ENCODE data around the gene GPX2. TPM values are rescaled to one million over a fixed set of nuclear protein-coding genes. Genes with fewer than 3 reads are reported as not detected.
A peak's percentile ranks its signal among the peaks of the same experiment; 100 is the strongest.

GPX2 gene
- total and polyA plus RNA-seq, 10 of the 15 experiments (the other 5 are each of a cell fraction or from before 2014, with no cell fraction given): not detected

DNA sequence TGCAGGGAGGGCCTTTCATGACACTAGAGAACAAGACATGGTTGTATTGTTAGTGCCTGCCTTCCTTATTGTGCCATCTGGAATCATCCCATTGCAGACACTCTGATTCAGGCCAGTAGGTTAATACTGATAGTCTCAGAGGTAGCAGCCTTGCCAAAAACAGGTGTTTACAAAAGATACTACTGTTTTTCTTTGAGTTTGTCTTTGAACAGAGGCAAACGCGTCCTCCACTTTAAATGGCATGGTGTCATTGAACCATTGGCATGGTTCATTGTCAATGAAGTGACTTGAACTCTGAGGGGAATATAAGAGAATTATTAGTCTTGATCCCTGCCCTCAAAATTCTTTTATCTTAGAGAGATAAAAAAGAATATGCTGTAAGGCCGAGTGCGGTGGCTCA is 48.4 kb upstream of the GPX2 start:
- no peak overlapping the region; the same call in 1 of the 2 replicates for H3K27ac ChIP-seq (ENCODE audit: control insufficient read depth, insufficient read depth)
- H2AFZ ChIP-seq (ENCODE audit: control insufficient read depth, low read depth, low read length): no peak overlapping the region
- 96% methylated on average over 4 of the region's 4 CpGs for WGBS (ENCODE audit: insufficient coverage, insufficient replicate concordance, low lambda C conversion rate, missing lambda C conversion rate)
- no peak overlapping the region for H3K9ac ChIP-seq (ENCODE audit: control insufficient read depth, insufficient read depth, low read length)
- H3K36me3 ChIP-seq (ENCODE audit: control insufficient read depth in 2 of 2, insufficient read depth in 2 of 2, low read length in 1 of 2): no peaks in the 10 kb centered on the region
- POLR2A ChIA-PET: interaction anchor here (1.0 kb wide), 1 partner anchor 12 kb away, joined by 3 read pairs; no protein-coding TSS in a partner anchor
- H3K4me2 ChIP-seq (ENCODE audit: control insufficient read depth, insufficient read depth): peak overlapping the region; percentile 68; the same call in 1 of the 2 replicates
- H3K4me1 ChIP-seq (ENCODE audit: control insufficient read depth, insufficient read depth, low read length): peaks cover 38% of the 10 kb centered on the region
- FAIRE-seq (no peak), DNase-seq (ENCODE audit: low read depth, low spot score) (no peak), ATAC-seq (no peak)
- no peaks in the 10 kb centered on the region for H3K27me3 ChIP-seq (replicated peaks in 1 of 2; ENCODE audit: control insufficient read depth in 2 of 2, insufficient read depth in 2 of 2, low read length in 1 of 2)
- H3K79me2 ChIP-seq (ENCODE audit: control insufficient read depth, insufficient read depth, low read length): peaks cover 70% of the 10 kb centered on the region
- RAD21 ChIA-PET (ENCODE audit: unreplicated experiment): interaction anchor here (2.8 kb wide), 1 partner anchor 29 kb away, joined by 17 read pairs; no protein-coding TSS in a partner anchor
- SMC1A ChIA-PET (ENCODE audit: uncharacterized antibody, unreplicated experiment): interaction anchor here (1.0 to 4.9 kb wide), 2 partner anchors 9 to 99 kb away, joined by 3 to 55 read pairs; no protein-coding TSS in a partner anchor
- in situ Hi-C loops (cut with MboI) (no loop called here), intact Hi-C loops (cut with micrococcal nuclease; ENCODE audit: unreplicated experiment) (no loop called here)
- H3K4me3 ChIP-seq: no peak overlapping the region
- BruUV-seq (replicated peaks): no TSS peak
- no peaks in the 10 kb centered on the region; the same call in 2 of the 3 replicates for H3K9me3 ChIP-seq (replicated peaks; ENCODE audit: control insufficient read depth, insufficient read depth, low read length)
- no peaks in the 10 kb centered on the region for H4K20me1 ChIP-seq (ENCODE audit: control insufficient read depth, insufficient read depth)
- CTCF ChIA-PET: interaction anchor here (0.6 to 9.5 kb wide), 3 partner anchors 9 to 30 kb away, joined by 3 to 109 read pairs (median 67); no protein-coding TSS in a partner anchor
- TF ChIP-seq CREM (IDR thresholded peaks at IDR 0.05; ENCODE audit: low read depth) (no peak), HCFC1 (IDR thresholded peaks at IDR 0.05; ENCODE audit: low read length) (no peak), KDM1A (IDR thresholded peaks at IDR 0.05; ENCODE audit: borderline replicate concordance) (no peak), SRF (IDR thresholded peaks at IDR 0.05; ENCODE audit: low read depth in 2 of 2, low read length in 2 of 2) (no peak), RCOR1 (conservative IDR thresholded peaks at IDR 0.05; ENCODE audit: low read depth, low read length) (no peak), PML (IDR thresholded peaks at IDR 0.05; ENCODE audit: low read length) (no peak), SREBF2 (IDR thresholded peaks at IDR 0.05; ENCODE audit: low read length) (no peak), DPF2 (IDR thresholded peaks at IDR 0.05) (no peak)
- TF ChIP-seq, protein P1, sequence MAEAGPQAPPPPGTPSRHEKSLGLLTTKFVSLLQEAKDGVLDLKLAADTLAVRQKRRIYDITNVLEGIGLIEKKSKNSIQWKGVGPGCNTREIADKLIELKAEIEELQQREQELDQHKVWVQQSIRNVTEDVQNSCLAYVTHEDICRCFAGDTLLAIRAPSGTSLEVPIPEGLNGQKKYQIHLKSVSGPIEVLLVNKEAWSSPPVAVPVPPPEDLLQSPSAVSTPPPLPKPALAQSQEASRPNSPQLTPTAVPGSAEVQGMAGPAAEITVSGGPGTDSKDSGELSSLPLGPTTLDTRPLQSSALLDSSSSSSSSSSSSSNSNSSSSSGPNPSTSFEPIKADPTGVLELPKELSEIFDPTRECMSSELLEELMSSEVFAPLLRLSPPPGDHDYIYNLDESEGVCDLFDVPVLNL (IDR thresholded peaks at IDR 0.05; ENCODE audit: low read depth, low read length): no peak
- TF ChIP-seq, protein P2, sequence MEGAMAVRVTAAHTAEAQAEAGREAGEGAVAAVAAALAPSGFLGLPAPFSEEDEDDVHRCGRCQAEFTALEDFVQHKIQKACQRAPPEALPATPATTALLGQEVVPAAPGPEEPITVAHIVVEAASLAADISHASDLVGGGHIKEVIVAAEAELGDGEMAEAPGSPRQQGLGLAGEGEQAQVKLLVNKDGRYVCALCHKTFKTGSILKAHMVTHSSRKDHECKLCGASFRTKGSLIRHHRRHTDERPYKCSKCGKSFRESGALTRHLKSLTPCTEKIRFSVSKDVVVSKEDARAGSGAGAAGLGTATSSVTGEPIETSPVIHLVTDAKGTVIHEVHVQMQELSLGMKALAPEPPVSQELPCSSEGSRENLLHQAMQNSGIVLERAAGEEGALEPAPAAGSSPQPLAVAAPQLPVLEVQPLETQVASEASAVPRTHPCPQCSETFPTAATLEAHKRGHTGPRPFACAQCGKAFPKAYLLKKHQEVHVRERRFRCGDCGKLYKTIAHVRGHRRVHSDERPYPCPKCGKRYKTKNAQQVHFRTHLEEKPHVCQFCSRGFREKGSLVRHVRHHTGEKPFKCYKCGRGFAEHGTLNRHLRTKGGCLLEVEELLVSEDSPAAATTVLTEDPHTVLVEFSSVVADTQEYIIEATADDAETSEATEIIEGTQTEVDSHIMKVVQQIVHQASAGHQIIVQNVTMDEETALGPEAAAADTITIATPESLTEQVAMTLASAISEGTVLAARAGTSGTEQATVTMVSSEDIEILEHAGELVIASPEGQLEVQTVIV (IDR thresholded peaks at IDR 0.05; ENCODE audit: borderline replicate concordance, partially characterized antibody): no peak
- TF ChIP-seq, protein P3, sequence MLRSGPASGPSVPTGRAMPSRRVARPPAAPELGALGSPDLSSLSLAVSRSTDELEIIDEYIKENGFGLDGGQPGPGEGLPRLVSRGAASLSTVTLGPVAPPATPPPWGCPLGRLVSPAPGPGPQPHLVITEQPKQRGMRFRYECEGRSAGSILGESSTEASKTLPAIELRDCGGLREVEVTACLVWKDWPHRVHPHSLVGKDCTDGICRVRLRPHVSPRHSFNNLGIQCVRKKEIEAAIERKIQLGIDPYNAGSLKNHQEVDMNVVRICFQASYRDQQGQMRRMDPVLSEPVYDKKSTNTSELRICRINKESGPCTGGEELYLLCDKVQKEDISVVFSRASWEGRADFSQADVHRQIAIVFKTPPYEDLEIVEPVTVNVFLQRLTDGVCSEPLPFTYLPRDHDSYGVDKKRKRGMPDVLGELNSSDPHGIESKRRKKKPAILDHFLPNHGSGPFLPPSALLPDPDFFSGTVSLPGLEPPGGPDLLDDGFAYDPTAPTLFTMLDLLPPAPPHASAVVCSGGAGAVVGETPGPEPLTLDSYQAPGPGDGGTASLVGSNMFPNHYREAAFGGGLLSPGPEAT (IDR thresholded peaks at IDR 0.05; ENCODE audit: low read depth): no peak
- TF ChIP-seq, protein P4, sequence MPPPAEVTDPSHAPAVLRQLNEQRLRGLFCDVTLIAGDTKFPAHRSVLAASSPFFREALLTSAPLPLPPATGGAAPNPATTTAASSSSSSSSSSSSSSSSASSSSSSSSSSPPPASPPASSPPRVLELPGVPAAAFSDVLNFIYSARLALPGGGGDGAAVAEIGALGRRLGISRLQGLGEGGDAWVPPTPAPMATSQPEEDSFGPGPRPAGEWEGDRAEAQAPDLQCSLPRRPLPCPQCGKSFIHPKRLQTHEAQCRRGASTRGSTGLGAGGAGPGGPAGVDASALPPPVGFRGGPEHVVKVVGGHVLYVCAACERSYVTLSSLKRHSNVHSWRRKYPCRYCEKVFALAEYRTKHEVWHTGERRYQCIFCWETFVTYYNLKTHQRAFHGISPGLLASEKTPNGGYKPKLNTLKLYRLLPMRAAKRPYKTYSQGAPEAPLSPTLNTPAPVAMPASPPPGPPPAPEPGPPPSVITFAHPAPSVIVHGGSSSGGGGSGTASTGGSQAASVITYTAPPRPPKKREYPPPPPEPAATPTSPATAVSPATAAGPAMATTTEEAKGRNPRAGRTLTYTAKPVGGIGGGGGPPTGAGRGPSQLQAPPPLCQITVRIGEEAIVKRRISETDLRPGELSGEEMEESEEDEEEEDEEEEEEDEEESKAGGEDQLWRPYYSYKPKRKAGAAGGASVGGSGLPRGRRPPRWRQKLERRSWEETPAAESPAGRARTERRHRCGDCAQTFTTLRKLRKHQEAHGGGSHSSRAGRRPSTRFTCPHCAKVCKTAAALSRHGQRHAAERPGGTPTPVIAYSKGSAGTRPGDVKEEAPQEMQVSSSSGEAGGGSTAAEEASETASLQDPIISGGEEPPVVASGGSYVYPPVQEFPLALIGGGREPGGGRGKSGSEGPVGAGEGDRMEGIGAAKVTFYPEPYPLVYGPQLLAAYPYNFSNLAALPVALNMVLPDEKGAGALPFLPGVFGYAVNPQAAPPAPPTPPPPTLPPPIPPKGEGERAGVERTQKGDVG (CRISPR knock-in tag; IDR thresholded peaks at IDR 0.05): no peak
- TF ChIP-seq, protein P5, sequence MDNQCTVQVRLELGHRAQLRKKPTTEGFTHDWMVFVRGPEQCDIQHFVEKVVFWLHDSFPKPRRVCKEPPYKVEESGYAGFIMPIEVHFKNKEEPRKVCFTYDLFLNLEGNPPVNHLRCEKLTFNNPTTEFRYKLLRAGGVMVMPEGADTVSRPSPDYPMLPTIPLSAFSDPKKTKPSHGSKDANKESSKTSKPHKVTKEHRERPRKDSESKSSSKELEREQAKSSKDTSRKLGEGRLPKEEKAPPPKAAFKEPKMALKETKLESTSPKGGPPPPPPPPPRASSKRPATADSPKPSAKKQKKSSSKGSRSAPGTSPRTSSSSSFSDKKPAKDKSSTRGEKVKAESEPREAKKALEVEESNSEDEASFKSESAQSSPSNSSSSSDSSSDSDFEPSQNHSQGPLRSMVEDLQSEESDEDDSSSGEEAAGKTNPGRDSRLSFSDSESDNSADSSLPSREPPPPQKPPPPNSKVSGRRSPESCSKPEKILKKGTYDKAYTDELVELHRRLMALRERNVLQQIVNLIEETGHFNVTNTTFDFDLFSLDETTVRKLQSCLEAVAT (IDR thresholded peaks at IDR 0.05): no peak

Data from GM12878 (cell line).